ENCODE data around the gene TAF10. TPM values are rescaled to one million over a fixed set of nuclear protein-coding genes. Genes with fewer than 3 reads are reported as not detected.
A peak's percentile ranks its signal among the peaks of the same experiment; 100 is the strongest.

The TAF10 gene
- total and polyA plus RNA-seq, 2 of the 13 experiments (the other 11 are each of a cell fraction or from before 2014, with no cell fraction given): 71.3 to 134 TPM

- Histone ChIP-seq H4K20me1 (ENCODE audit: insufficient read depth, low read length) (no peaks in the 10 kb centered on the region), H2AFZ (ENCODE audit: low read length) (no peak overlapping the region), H3K9ac (ENCODE audit: insufficient read depth, low read depth, low read length) (no peak overlapping the region), H3K27ac (ENCODE audit: extremely low read length, insufficient read depth, low read length) (no peak overlapping the region), H3K9me3 (ENCODE audit: low read length) (no peaks in the 10 kb centered on the region), H3K4me2 (ENCODE audit: low read depth, low read length) (no peak overlapping the region), H3K4me1 (ENCODE audit: insufficient read depth, low read length) (peaks cover 28% of the 10 kb centered on the region), H3K27me3 (ENCODE audit: control insufficient read depth in 1 of 2, insufficient read depth in 2 of 2, low read length in 2 of 2) (peaks cover 9 to 57% of the 10 kb centered on the region in 2 experiments; a peak in 4 of 5 replicates), H3K4me3 (replicated peaks in 1 of 3; ENCODE audit: insufficient read depth in 1 of 3, low read depth in 2 of 3, low read length in 3 of 3) (no peak overlapping the region), H3K79me2 (ENCODE audit: insufficient read depth, low read length) (no peaks in the 10 kb centered on the region), H3K36me3 (replicated peaks in 1 of 2; ENCODE audit: control insufficient read depth in 1 of 2, insufficient read depth in 2 of 2, low read length in 2 of 2) (no peaks in the 10 kb centered on the region)
- DNase-seq (ENCODE audit: low spot score) (no peak), ATAC-seq (peak; percentile 11; the same call in 2 of the 3 replicates), FAIRE-seq (no peak)
- POLR2A ChIA-PET: interaction anchor here (0.7 kb wide), 1 partner anchor 12 kb away, joined by 3 read pairs; the partner anchor contains the start of gene TPP1
- in situ Hi-C loops (cut with HindIII; ENCODE audit: extremely low pct_ligation_motif_present, low pct_unique_long_range_greater_than_20kb) (no loop called here), intact Hi-C loops (cut with micrococcal nuclease; ENCODE audit: unreplicated experiment) (no loop called here)
- CTCF ChIA-PET (ENCODE audit: low intra/inter-chr PET ratio, low total read pairs): no interaction called here
- no TSS peak for BruUV-seq (replicated peaks)
- 45% methylated on average over 10 of the region's 11 CpGs for WGBS (ENCODE audit: low lambda C conversion rate)
- TF ChIP-seq ZNF546 (CRISPR knock-in tag; conservative IDR thresholded peaks at IDR 0.05) (no peak), KLF9 (CRISPR knock-in tag; IDR thresholded peaks at IDR 0.05; ENCODE audit: low read depth) (no peak), ELF3 (CRISPR knock-in tag; IDR thresholded peaks at IDR 0.05) (no peak), RORA (CRISPR knock-in tag; IDR thresholded peaks at IDR 0.05) (no peak), SMARCE1 (IDR thresholded peaks at IDR 0.05; ENCODE audit: borderline replicate concordance) (no peak), ISX (CRISPR knock-in tag; conservative IDR thresholded peaks at IDR 0.05) (no peak), ZNF710 (CRISPR knock-in tag; IDR thresholded peaks at IDR 0.05; ENCODE audit: borderline replicate concordance) (no peak), ZNF232 (CRISPR knock-in tag; IDR thresholded peaks at IDR 0.05; ENCODE audit: borderline replicate concordance) (no peak), HNRNPUL1 (IDR thresholded peaks at IDR 0.05; ENCODE audit: low read depth, low read length) (no peak), CCAR2 (optimal IDR thresholded peaks at IDR 0.05; ENCODE audit: low read depth, low read length) (no peak), KIAA2018 (CRISPR knock-in tag; IDR thresholded peaks at IDR 0.05; ENCODE audit: borderline replicate concordance) (no peak), ZNF556 (CRISPR knock-in tag; IDR thresholded peaks at IDR 0.05; ENCODE audit: borderline replicate concordance) (no peak), KDM5A (IDR thresholded peaks at IDR 0.05; ENCODE audit: borderline replicate concordance, low read length) (no peak), MTF2 (CRISPR knock-in tag; IDR thresholded peaks at IDR 0.05; ENCODE audit: borderline replicate concordance) (no peak), KAT8 (CRISPR knock-in tag; IDR thresholded peaks at IDR 0.05) (no peak), NFKB2 (CRISPR knock-in tag; IDR thresholded peaks at IDR 0.05; ENCODE audit: borderline replicate concordance) (no peak)
These were observed 19.4 kb upstream of the TAF10 start for GRCh38 chr11:6631361-6631890.

Measured in HepG2 (cell line).